Thyroid gland (tissue), 4 donors: Measurements from ENCODE around the gene C7orf25.

ENCODE experiments used
- POLR2A ChIP-seq, 2 donors: fragments of 450-650 bp; IDR thresholded peaks; one replicate each; pipeline ENCODE4 v1.6.1; 2017; ENCODE audit warnings: antibody characterized with exemption in 2 of 2, mild to moderate bottlenecking in 2 of 2, moderate library complexity in 1 of 2
- TF ChIP-seq, protein P1 (sequence below), 6 experiments: fragments of 200-600 bp in 3 of 6; fragments of 450-650 bp in 3 of 6; sonication (generic) in 3 of 6; IDR thresholded peaks; one replicate each; pipeline ENCODE4 v1.5.1; 2016 to 2019; ENCODE audit warnings: antibody characterized with exemption in 6 of 6, mild to moderate bottlenecking in 2 of 6, inconsistent platforms in 1 of 6, moderate library complexity in 1 of 6

DNA sequence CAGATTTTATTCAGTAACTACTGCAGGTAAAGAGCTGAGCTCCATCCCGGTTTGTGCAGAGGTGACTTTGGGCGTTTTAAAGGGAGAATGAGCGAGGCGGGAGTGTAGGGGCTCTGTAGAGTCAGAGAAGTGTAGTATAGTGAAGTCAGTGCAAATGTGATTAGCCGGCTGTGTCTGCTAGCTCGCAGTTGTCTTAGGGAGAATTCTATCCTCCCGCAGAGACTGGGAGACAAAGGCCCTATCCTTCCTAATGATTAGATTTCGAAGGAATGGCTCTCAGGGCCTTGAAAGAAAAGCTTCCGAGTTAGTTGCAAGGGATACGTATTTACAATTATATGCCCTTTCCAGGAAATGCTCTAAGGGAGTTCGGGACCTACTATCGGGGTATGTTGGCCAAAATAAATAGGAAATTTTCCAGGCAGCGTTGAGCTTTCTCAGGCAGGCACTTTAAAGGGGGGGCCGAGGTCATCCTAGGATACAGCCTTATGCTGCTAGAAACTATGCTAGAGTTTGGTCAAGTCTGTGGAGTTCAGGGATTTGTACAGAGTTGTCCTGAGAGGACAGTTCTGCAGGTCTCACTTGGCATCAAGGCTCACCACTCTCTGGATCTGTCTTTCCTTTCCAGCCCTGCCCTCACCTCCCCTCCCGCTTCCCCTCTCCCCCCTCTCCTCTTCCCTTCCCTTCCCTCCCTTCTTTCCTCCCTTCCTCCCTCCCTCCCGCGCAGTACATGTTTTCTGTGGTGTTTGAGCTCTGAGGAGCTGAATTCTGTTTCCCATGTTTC is 21.1 kb upstream of the C7orf25 start:
- TF ChIP-seq, protein P1, sequence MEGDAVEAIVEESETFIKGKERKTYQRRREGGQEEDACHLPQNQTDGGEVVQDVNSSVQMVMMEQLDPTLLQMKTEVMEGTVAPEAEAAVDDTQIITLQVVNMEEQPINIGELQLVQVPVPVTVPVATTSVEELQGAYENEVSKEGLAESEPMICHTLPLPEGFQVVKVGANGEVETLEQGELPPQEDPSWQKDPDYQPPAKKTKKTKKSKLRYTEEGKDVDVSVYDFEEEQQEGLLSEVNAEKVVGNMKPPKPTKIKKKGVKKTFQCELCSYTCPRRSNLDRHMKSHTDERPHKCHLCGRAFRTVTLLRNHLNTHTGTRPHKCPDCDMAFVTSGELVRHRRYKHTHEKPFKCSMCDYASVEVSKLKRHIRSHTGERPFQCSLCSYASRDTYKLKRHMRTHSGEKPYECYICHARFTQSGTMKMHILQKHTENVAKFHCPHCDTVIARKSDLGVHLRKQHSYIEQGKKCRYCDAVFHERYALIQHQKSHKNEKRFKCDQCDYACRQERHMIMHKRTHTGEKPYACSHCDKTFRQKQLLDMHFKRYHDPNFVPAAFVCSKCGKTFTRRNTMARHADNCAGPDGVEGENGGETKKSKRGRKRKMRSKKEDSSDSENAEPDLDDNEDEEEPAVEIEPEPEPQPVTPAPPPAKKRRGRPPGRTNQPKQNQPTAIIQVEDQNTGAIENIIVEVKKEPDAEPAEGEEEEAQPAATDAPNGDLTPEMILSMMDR (IDR thresholded peaks at IDR 0.05) = no peak
- TF ChIP-seq POLR2A (IDR thresholded peaks at IDR 0.05) = no peak
